GM23338 (cell line): ENCODE data around the gene XRCC5.

Source experiments
- CREB1 ChIP-seq: fragments of 250-450 bp; sonication (Bioruptor Pico); IDR thresholded peaks from 2 replicates; pipeline ENCODE4 v1.5.0; 2020; ENCODE audit warnings: low read depth, mild to moderate bottlenecking, moderate library complexity
- EZH2phosphoT487 ChIP-seq: fragments of 200-600 bp; sonication (generic); IDR thresholded peaks from one replicate; pipeline ENCODE4 v1.8.1; 2018; ENCODE audit warnings: antibody characterized with exemption; ENCODE audit not compliant: unreplicated experiment
- STAT1 ChIP-seq: IDR thresholded peaks from one replicate; pipeline ENCODE4 v1.6.1; 2016; ENCODE audit warnings: antibody characterized with exemption; ENCODE audit not compliant: unreplicated experiment
- ZNF114 ChIP-seq: fragments of 250-450 bp; sonication (Bioruptor Pico); IDR thresholded peaks from 2 replicates; pipeline ENCODE4 v1.5.0; 2020; ENCODE audit warnings: mild to moderate bottlenecking, moderate library complexity
- TF ChIP-seq, protein P1 (sequence below), 2 experiments: fragments of 200-600 bp in 1 of 2; sonication (generic) in 1 of 2; conservative IDR thresholded peaks; 2 replicates each; pipeline versions ENCODE4 v1.5.1 to v1.6.1; 2016 to 2017; ENCODE audit warnings: antibody characterized with exemption in 2 of 2, low read depth in 2 of 2, mild to moderate bottlenecking in 2 of 2, moderate library complexity in 1 of 2
- TF ChIP-seq, protein P2 (sequence below): IDR thresholded peaks from one replicate; pipeline ENCODE4 v1.6.1; 2018; ENCODE audit warnings: antibody characterized with exemption; ENCODE audit not compliant: unreplicated experiment

DNA sequence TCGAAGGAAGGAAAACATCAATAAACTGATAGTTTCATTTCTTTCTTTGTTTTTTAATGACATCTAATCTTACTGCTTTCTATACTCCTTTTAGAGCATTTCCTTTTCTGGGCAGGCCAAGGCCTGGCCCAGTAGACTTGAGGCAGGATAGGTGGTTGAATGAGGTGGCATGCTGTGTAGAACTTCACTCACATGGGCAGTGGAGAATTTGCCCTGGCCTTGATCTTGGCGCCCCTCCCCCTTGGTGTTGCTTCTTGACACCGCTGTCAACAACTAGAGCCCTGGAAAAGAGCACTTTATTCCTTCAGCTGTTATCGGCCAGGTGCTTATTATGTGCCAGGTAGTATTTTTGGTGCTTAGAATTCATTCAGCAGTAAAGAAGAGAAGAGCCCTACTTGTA is 37.4 kb downstream of the XRCC5 start:
- TF ChIP-seq, protein P1, sequence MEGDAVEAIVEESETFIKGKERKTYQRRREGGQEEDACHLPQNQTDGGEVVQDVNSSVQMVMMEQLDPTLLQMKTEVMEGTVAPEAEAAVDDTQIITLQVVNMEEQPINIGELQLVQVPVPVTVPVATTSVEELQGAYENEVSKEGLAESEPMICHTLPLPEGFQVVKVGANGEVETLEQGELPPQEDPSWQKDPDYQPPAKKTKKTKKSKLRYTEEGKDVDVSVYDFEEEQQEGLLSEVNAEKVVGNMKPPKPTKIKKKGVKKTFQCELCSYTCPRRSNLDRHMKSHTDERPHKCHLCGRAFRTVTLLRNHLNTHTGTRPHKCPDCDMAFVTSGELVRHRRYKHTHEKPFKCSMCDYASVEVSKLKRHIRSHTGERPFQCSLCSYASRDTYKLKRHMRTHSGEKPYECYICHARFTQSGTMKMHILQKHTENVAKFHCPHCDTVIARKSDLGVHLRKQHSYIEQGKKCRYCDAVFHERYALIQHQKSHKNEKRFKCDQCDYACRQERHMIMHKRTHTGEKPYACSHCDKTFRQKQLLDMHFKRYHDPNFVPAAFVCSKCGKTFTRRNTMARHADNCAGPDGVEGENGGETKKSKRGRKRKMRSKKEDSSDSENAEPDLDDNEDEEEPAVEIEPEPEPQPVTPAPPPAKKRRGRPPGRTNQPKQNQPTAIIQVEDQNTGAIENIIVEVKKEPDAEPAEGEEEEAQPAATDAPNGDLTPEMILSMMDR (conservative IDR thresholded peaks at IDR 0.05; ENCODE audit: low read depth in 2 of 2) = no peak
- TF ChIP-seq, protein P2, sequence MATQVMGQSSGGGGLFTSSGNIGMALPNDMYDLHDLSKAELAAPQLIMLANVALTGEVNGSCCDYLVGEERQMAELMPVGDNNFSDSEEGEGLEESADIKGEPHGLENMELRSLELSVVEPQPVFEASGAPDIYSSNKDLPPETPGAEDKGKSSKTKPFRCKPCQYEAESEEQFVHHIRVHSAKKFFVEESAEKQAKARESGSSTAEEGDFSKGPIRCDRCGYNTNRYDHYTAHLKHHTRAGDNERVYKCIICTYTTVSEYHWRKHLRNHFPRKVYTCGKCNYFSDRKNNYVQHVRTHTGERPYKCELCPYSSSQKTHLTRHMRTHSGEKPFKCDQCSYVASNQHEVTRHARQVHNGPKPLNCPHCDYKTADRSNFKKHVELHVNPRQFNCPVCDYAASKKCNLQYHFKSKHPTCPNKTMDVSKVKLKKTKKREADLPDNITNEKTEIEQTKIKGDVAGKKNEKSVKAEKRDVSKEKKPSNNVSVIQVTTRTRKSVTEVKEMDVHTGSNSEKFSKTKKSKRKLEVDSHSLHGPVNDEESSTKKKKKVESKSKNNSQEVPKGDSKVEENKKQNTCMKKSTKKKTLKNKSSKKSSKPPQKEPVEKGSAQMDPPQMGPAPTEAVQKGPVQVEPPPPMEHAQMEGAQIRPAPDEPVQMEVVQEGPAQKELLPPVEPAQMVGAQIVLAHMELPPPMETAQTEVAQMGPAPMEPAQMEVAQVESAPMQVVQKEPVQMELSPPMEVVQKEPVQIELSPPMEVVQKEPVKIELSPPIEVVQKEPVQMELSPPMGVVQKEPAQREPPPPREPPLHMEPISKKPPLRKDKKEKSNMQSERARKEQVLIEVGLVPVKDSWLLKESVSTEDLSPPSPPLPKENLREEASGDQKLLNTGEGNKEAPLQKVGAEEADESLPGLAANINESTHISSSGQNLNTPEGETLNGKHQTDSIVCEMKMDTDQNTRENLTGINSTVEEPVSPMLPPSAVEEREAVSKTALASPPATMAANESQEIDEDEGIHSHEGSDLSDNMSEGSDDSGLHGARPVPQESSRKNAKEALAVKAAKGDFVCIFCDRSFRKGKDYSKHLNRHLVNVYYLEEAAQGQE = no peak
- TF ChIP-seq EZH2phosphoT487 (no peak), CREB1 (CRISPR knock-in tag) (no peak), ZNF114 (CRISPR knock-in tag) (no peak), STAT1 (no peak)
